A673 (cell line): Measurements from ENCODE around the gene SLAMF8. TPM values are rescaled to one million over a fixed set of nuclear protein-coding genes. Genes with fewer than 3 reads are reported as not detected.

Source experiments
- BruUV-seq: library from RNA; stranded (reverse); fragments of 400-500 nt; replicated peaks from 2 replicates; lab custom pipeline; 2021; lab: Mats Ljungman, UMichigan
- CTCF ChIA-PET: fragments of 300-600 bp; sonication (Branson Sonifier 250); formaldehyde crosslinking; loops from one replicate; lab custom pipeline; 2022; ENCODE audit warnings: antibody characterized with exemption; lab: Charles Lee
- POLR2A ChIA-PET: fragments of 300-600 bp; sonication (Branson Sonifier 250); formaldehyde crosslinking; loops from one replicate; lab custom pipeline; 2022; ENCODE audit warnings: antibody characterized with exemption; ENCODE audit not compliant: low non-redundant PET; lab: Charles Lee
- DNase-seq: peaks from one replicate; pipeline ENCODE4 v3.0.0-alpha.2; 2015; ENCODE audit warnings: low spot score
- H3K27ac ChIP-seq: fragments of 200-600 bp; sonication (generic); 2 replicates; pipeline ENCODE4 v1.5.1; 2016; ENCODE audit warnings: mixed run types, low read depth, mild to moderate bottlenecking, mixed read lengths, antibody characterized with exemption, low read length; ENCODE audit not compliant: poor library complexity, severe bottlenecking
- H3K27me3 ChIP-seq: fragments of 200-600 bp; sonication (generic); replicated peaks from 2 replicates; pipeline ENCODE4 v1.6.1; 2017; ENCODE audit warnings: mixed run types, low read depth, mild to moderate bottlenecking, mixed read lengths, antibody characterized with exemption, low read length; ENCODE audit not compliant: insufficient read depth, poor library complexity
- H3K36me3 ChIP-seq: fragments of 200-600 bp; sonication (generic); 2 replicates; pipeline ENCODE4 v1.6.1; 2016; ENCODE audit warnings: mixed run types, mild to moderate bottlenecking, mixed read lengths, antibody characterized with exemption, low read length; ENCODE audit not compliant: insufficient read depth, poor library complexity, severe bottlenecking
- H3K4me1 ChIP-seq: fragments of 200-600 bp; sonication (generic); 2 replicates; pipeline ENCODE4 v1.6.1; 2017; ENCODE audit warnings: mixed run types, mild to moderate bottlenecking, mixed read lengths, antibody characterized with exemption, low read length; ENCODE audit not compliant: insufficient read depth, poor library complexity, severe bottlenecking
- H3K4me3 ChIP-seq: fragments of 200-600 bp; sonication (generic); 2 replicates; pipeline ENCODE4 v1.5.1; 2016; ENCODE audit warnings: low read depth, mixed run types, mild to moderate bottlenecking, mixed read lengths, low read length; ENCODE audit not compliant: poor library complexity, severe bottlenecking
- H3K9me3 ChIP-seq: fragments of 200-600 bp; sonication (generic); 2 replicates; pipeline ENCODE4 v1.6.1; 2016; ENCODE audit warnings: mixed run types, low read depth, mild to moderate bottlenecking, mixed read lengths, antibody characterized with exemption, low read length; ENCODE audit not compliant: poor library complexity, severe bottlenecking
- EZH2 ChIP-seq: fragments of 200-600 bp; sonication (generic); IDR thresholded peaks from 2 replicates; pipeline ENCODE4 v1.6.1; 2017; ENCODE audit warnings: borderline replicate concordance, low read depth, mild to moderate bottlenecking, mixed read lengths, antibody characterized with exemption, low read length; ENCODE audit not compliant: poor library complexity, severe bottlenecking
- intact Hi-C: fragments of 100-400 bp; cut with micrococcal nuclease; formaldehyde crosslinking; loops from one replicate; pipeline ENCODE4 v1.10.0; 2022; ENCODE audit not compliant: unreplicated experiment
- total RNA-seq: library from RNA; stranded (reverse); gene quantifications from 2 replicates; pipeline ENCODE4 v1.2.3, GENCODE V29; 2021
- TF ChIP-seq, protein P1 (sequence below): fragments of 300-800, 200-600 bp; sonication (generic); conservative IDR thresholded peaks from 2 replicates; pipeline ENCODE4 v1.5.1; 2017; ENCODE audit warnings: low read depth, mild to moderate bottlenecking, antibody characterized with exemption, low read length, moderate library complexity, mixed read lengths

SLAMF8 gene
- total RNA-seq, 1 experiment from 2014 or later = not detected

DNA sequence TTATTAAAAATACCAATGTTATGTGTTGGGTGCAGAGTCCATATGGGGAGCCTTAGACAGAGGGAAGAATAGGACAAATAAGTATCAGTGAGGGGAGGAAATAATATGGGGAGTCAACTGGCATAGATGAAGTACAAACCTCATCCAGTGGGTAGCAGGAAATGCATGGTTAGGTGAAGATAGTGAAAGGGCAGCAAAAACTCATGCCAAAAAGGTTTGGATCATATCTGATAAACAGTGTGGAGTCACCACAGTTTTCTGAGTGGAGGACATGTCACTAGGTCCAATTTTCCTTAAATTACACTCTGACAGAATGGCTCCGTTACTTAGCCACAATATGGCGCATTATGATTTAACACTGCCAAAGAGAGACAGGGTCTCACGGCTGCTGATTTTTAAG is 35.6 kb upstream of the SLAMF8 start:
- ChIA-PET POLR2A (no interaction called here), CTCF (no interaction called here)
- H3K4me1 ChIP-seq = peaks cover 6% of the 10 kb centered on the region
- TF ChIP-seq, protein P1, sequence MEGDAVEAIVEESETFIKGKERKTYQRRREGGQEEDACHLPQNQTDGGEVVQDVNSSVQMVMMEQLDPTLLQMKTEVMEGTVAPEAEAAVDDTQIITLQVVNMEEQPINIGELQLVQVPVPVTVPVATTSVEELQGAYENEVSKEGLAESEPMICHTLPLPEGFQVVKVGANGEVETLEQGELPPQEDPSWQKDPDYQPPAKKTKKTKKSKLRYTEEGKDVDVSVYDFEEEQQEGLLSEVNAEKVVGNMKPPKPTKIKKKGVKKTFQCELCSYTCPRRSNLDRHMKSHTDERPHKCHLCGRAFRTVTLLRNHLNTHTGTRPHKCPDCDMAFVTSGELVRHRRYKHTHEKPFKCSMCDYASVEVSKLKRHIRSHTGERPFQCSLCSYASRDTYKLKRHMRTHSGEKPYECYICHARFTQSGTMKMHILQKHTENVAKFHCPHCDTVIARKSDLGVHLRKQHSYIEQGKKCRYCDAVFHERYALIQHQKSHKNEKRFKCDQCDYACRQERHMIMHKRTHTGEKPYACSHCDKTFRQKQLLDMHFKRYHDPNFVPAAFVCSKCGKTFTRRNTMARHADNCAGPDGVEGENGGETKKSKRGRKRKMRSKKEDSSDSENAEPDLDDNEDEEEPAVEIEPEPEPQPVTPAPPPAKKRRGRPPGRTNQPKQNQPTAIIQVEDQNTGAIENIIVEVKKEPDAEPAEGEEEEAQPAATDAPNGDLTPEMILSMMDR = no peak
- TF ChIP-seq EZH2 = no peak
- intact Hi-C loops = no loop called here
- H3K4me3 ChIP-seq = no peak overlapping the region
- H3K36me3 ChIP-seq = no peaks in the 10 kb centered on the region
- no peak for DNase-seq
- no peak overlapping the region for H3K27ac ChIP-seq
- BruUV-seq = no TSS peak
- no peaks in the 10 kb centered on the region for H3K9me3 ChIP-seq
- H3K27me3 ChIP-seq = peaks cover under 1% of the 10 kb centered on the region

DNA sequence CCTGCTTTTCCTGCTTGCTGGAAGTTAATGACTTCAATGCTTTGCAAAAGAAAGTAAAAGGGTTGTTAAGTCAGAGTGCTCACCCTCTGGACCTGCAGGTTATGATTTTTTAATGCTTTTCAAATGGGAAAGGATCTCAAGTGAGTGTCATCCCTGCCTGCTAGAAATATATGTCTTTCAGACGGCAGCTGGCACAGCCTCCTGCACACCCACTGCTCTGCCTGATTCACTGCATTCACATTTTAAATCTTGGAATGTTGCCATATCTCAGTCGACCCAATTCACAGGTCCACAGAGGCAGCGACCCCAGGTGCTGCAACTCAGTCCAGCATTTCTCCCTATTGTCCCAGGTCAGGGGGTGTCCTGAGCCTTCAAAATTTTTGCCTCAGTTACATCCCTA is 35.2 kb upstream of the SLAMF8 start:
- Histone ChIP-seq H3K9me3 (no peaks in the 10 kb centered on the region), H3K4me1 (peaks cover 2% of the 10 kb centered on the region), H3K27me3 (peaks cover 5% of the 10 kb centered on the region), H3K27ac (no peak overlapping the region), H3K4me3 (no peak overlapping the region), H3K36me3 (no peaks in the 10 kb centered on the region)
- DNase-seq = no peak
- no peak for TF ChIP-seq EZH2
- TF ChIP-seq, protein P1 = no peak
- POLR2A ChIA-PET = no interaction called here
- CTCF ChIA-PET = no interaction called here
- intact Hi-C loops = no loop called here
- BruUV-seq = no TSS peak

DNA sequence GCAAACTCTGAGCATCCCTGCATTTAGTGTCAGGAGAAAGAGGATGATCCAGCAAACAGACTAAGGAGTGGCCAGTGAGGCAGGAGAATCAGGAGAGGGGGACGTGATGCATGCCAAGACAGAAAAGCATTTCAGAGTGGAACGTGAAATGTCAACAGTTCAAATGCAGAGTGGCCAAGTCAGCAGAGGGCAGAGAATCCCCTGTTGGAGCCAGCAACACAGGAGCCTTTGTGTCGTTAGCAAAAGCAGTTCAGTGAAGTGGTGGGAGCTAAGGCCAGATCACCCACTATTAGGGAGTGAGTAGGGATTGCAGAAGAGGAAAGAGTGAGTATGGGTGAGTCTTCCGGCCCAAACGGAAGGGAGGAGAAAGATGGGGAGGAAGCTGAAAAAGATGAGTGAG is 31.1 kb upstream of the SLAMF8 start:
- CTCF ChIA-PET = no interaction called here
- Histone ChIP-seq H3K9me3 (no peaks in the 10 kb centered on the region), H3K4me3 (no peak overlapping the region), H3K27ac (no peak overlapping the region), H3K27me3 (peaks cover 7% of the 10 kb centered on the region), H3K36me3 (no peaks in the 10 kb centered on the region), H3K4me1 (no peaks in the 10 kb centered on the region)
- POLR2A ChIA-PET = no interaction called here
- intact Hi-C loops = no loop called here
- no peak for DNase-seq
- no peak for TF ChIP-seq EZH2
- TF ChIP-seq, protein P1 = no peak
- no TSS peak for BruUV-seq
